Cardiac muscle cell (in vitro differentiated cells and primary cell): Measurements from ENCODE around the gene RPAP3. TPM values are rescaled to one million over a fixed set of nuclear protein-coding genes. Genes with fewer than 3 reads are reported as not detected.

Source experiments
- DNase-seq, 2 donors: peaks; one replicate each; pipeline versions ENCODE4 v3.0.0 to v3.0.0-alpha.2; 2010 to 2017; ENCODE audit warnings: low read depth in 1 of 2, low spot score in 1 of 2
- H3K27ac ChIP-seq: fragments of 200-600 bp; sonication (generic); 2 replicates; pipeline ENCODE4 v1.5.1; 2016
- H3K27me3 ChIP-seq: fragments of 200-600 bp; sonication (generic); 2 replicates; pipeline ENCODE4 v1.6.0; 2016; ENCODE audit warnings: control low read depth
- H3K36me3 ChIP-seq: fragments of 200-600 bp; sonication (generic); 2 replicates; pipeline ENCODE4 v1.5.1; 2016; ENCODE audit warnings: control low read depth
- H3K4me1 ChIP-seq: fragments of 200-600 bp; sonication (generic); 2 replicates; pipeline ENCODE4 v1.8.1; 2017; ENCODE audit warnings: low read depth, mild to moderate bottlenecking, mixed run types
- H3K4me3 ChIP-seq: fragments of 200-600 bp; sonication (generic); 2 replicates; pipeline ENCODE4 v1.5.1; 2016; ENCODE audit warnings: mild to moderate bottlenecking
- H3K9me3 ChIP-seq: fragments of 200-600 bp; sonication (generic); 2 replicates; pipeline ENCODE4 v1.5.1; 2017; ENCODE audit warnings: low read depth, mild to moderate bottlenecking, control low read depth
- polyA plus RNA-seq: library from polyadenylated mRNA; unstranded; fragments of >200 nt; fragmentation: Nextera tagmentation; extraction: Ambion mirVana; gene quantifications from 2 replicates; pipeline ENCODE4 v1.2.1, GENCODE V29; 2016
- total RNA-seq: library from RNA; depleted of rRNA; stranded (reverse); fragments of >200 nt; gene quantifications from 2 replicates; pipeline ENCODE4 v1.2.3, GENCODE V29; 2016
- TF ChIP-seq, protein P1 (sequence below): IDR thresholded peaks from 2 replicates; pipeline ENCODE4 v1.5.1; 2012; ENCODE audit warnings: low read depth, mild to moderate bottlenecking, low read length

RPAP3 gene
- total and polyA plus RNA-seq, 2 experiments from 2014 or later: 24.9 to 44.3 TPM

DNA sequence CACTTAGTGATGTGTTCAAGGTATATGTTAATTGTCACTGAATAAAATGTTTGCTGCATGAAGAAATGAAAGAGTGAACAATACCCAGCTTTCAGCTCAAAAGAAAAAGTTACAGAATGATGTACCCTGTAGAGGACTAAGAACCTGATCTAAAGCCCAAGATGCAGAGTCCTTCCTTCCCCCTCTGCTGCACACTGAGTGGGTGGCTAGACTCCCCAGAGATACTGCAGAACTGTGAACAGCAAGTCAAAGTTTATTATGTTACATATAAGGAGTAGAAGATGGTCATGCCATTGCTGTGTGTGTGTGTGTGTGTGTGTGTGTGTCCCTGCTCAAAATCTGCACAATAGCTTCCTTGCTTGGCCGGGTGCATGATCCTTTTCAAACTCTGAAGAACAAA lies 83.9 kb downstream of the RPAP3 start:
- Histone ChIP-seq H3K27me3 (no peaks in the 10 kb centered on the region), H3K9me3 (no peaks in the 10 kb centered on the region), H3K4me3 (no peak overlapping the region), H3K27ac (no peak overlapping the region), H3K36me3 (no peaks in the 10 kb centered on the region), H3K4me1 (peaks cover 11% of the 10 kb centered on the region)
- DNase-seq: no peak
- TF ChIP-seq, protein P1, sequence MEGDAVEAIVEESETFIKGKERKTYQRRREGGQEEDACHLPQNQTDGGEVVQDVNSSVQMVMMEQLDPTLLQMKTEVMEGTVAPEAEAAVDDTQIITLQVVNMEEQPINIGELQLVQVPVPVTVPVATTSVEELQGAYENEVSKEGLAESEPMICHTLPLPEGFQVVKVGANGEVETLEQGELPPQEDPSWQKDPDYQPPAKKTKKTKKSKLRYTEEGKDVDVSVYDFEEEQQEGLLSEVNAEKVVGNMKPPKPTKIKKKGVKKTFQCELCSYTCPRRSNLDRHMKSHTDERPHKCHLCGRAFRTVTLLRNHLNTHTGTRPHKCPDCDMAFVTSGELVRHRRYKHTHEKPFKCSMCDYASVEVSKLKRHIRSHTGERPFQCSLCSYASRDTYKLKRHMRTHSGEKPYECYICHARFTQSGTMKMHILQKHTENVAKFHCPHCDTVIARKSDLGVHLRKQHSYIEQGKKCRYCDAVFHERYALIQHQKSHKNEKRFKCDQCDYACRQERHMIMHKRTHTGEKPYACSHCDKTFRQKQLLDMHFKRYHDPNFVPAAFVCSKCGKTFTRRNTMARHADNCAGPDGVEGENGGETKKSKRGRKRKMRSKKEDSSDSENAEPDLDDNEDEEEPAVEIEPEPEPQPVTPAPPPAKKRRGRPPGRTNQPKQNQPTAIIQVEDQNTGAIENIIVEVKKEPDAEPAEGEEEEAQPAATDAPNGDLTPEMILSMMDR: no peak

DNA sequence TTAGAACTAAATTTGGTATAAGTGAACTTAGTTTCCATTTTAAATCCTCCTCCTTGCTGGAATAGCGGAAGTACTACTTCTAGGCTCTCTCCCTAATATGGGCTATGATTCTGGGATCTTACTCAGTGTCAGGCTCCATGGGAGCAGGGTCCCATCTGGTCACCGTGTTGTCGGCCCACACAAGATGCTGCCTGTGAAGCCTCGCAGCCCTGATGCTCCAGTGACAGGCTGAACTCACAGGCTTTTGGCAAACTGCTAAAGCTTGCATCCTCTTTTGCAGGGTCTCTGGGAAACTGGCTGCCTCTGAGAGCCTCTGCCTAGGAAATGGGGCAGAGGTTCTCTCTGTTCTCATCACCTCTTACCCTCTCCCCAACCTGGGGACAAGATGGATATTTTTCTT lies 88.4 kb downstream of the RPAP3 start:
- H3K4me1 ChIP-seq: peaks cover 15% of the 10 kb centered on the region
- no peak overlapping the region for H3K4me3 ChIP-seq
- H3K27ac ChIP-seq: no peak overlapping the region
- no peaks in the 10 kb centered on the region for H3K36me3 ChIP-seq
- no peaks in the 10 kb centered on the region for H3K9me3 ChIP-seq
- TF ChIP-seq, protein P1: no peak
- no peaks in the 10 kb centered on the region for H3K27me3 ChIP-seq
- no peak for DNase-seq

DNA sequence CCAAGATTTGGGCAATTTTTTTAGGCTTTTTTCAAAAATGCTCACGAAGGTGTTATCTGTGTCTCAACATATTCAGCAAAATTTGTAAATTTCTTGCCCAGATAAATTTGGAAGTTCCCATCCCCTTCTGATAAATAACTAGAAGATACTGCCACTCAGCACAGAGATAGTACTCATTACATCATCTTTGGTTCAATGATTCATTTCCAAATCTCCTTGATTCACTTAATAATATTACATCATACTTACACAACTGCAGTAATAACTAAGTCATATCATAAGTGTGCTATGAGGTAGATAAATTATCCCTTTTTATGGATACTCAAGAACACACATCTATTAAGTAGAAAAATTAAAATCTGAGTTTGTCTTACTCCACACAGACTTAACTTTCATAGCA lies 89.4 kb downstream of the RPAP3 start:
- H3K4me3 ChIP-seq: no peak overlapping the region
- H3K27ac ChIP-seq: no peak overlapping the region
- H3K36me3 ChIP-seq: no peaks in the 10 kb centered on the region
- peak in 1 of 2 donors; percentile 5 for DNase-seq
- H3K9me3 ChIP-seq: no peaks in the 10 kb centered on the region
- TF ChIP-seq, protein P1: no peak
- H3K4me1 ChIP-seq: peaks cover 15% of the 10 kb centered on the region
- H3K27me3 ChIP-seq: no peaks in the 10 kb centered on the region

DNA sequence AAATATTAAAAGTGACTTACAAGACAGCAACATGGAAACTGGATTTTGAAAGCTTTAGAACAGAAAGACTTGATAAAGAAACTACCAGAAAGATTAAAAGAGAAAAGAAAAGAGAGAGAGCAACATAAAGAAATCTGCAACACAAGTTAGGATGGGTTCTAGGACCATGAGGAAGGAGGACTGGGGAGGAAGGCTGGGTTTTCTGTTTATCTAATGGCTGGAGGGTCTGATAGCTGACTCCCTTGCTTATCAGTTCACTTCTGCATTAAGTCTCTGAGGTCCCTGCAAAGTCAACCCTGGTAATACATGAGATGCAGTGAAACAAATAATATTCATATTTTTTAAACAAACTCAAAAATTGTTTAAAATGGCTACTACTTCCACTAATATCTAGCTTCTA lies 90.1 kb downstream of the RPAP3 start:
- H3K36me3 ChIP-seq: no peaks in the 10 kb centered on the region
- no peaks in the 10 kb centered on the region for H3K27me3 ChIP-seq
- H3K4me3 ChIP-seq: no peak overlapping the region
- no peaks in the 10 kb centered on the region for H3K9me3 ChIP-seq
- peak overlapping the region; percentile 37 for H3K27ac ChIP-seq
- no peak for DNase-seq
- TF ChIP-seq, protein P1: no peak
- H3K4me1 ChIP-seq: peaks cover 13% of the 10 kb centered on the region

DNA sequence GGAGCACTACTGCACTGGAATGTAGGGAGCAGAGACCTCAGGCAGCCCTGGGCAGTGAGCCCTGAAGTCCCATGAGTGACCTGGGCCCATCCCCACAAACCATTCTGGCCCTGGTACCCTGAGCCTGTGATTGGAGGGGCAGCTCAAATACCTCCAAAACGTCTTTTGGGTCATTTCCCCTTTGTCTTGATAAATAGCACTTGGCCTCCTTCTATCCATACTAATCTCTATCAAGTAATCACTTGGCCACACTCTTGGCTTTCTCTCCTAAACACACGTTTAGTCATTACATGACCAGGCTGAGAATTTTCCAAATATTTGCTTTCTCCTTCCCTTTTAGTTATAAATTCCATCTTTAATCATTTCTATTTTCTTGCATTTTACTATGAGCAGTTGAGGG lies 91.3 kb downstream of the RPAP3 start:
- H3K36me3 ChIP-seq: no peaks in the 10 kb centered on the region
- no peaks in the 10 kb centered on the region for H3K27me3 ChIP-seq
- TF ChIP-seq, protein P1: no peak
- no peaks in the 10 kb centered on the region for H3K9me3 ChIP-seq
- no peak overlapping the region for H3K27ac ChIP-seq
- peaks cover 4% of the 10 kb centered on the region for H3K4me1 ChIP-seq
- no peak overlapping the region for H3K4me3 ChIP-seq
- no peak for DNase-seq

DNA sequence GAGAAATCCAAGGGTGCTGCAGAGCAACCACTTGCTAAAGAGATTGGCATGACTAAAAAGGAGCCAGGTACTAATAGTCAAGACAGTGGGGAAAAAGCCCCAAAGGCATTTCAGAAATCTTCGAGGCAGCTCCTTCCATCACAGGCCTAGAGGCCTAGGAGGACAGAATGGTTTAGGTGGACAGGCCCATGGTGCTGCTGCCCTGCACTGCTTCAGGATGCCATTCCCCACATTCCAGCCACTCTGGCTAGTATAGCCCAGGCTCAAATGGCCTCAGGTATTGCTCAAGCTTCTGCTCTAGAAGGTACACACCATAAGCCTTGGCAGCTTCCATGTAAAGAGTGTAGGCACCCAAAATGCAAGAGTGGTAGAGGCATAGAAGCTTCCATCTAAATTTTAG lies 92.9 kb downstream of the RPAP3 start:
- Histone ChIP-seq H3K27ac (no peak overlapping the region), H3K36me3 (no peaks in the 10 kb centered on the region), H3K4me1 (peaks cover 4% of the 10 kb centered on the region), H3K9me3 (no peaks in the 10 kb centered on the region), H3K4me3 (no peak overlapping the region), H3K27me3 (no peaks in the 10 kb centered on the region)
- DNase-seq: no peak
- TF ChIP-seq, protein P1: no peak
